ENCODE measurements around the gene BAG1.

BAG1 gene

DNA sequence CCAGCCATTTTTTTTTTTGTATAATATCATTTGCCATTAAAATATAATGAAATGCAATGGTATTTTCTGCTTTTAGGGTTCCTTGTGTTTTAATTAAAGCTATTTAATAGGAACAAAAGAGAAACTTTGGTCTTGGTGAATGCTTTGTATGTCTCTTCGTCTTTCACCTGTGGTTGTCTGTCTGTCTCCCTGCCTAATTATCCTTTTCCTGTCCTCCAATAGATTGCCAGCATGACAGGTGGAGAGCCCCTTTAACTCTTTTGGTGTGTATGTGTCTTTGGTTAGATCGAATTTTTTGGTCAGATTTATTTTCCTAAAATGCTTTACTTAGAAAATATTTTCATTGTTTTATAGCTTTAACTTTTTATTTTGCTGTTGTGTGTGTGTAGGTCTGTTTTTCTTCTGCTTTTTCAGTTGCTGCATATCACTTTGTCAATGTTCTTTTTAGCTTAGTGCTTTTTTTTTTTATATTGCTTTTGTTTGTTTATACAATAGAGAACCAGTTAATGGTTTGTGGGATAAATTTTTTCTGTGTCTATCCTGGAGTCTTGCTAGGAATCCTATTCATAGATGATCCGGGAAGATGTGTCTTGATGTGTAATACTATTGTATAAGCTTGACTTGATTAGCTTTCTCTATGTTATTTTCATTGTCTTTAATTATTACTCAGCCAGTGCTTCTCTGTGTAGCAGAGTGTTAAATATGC is 8.9 kb upstream of the BAG1 start:
- DNase-seq = no peak

- no peak for DNase-seq
Measured at GRCh38 chr9:33272061-33272460, 7.6 kb upstream of the BAG1 start.

DNA sequence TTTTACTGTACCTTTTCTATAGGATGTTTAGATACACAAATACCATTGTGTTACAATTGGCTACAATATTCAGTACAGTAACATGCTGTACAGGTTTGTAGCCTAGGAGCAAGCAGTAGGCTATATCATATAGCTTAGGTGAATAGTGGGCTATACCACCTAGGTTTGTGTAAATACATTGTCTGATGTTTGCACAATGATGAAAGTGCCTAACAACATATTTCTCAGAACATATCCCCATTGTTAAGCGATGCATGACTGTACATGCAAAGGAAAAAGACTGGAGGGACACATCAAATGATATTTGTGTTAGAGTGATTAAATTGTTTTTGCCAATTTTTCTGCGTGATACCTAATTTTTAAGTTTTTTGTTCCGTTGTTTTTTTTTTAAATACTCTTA is 5.6 kb upstream of the BAG1 start:
- no peak for DNase-seq

- DNase-seq = no peak
Measured at GRCh38 chr9:33267151-33267767, 2.8 kb upstream of the BAG1 start.

DNA sequence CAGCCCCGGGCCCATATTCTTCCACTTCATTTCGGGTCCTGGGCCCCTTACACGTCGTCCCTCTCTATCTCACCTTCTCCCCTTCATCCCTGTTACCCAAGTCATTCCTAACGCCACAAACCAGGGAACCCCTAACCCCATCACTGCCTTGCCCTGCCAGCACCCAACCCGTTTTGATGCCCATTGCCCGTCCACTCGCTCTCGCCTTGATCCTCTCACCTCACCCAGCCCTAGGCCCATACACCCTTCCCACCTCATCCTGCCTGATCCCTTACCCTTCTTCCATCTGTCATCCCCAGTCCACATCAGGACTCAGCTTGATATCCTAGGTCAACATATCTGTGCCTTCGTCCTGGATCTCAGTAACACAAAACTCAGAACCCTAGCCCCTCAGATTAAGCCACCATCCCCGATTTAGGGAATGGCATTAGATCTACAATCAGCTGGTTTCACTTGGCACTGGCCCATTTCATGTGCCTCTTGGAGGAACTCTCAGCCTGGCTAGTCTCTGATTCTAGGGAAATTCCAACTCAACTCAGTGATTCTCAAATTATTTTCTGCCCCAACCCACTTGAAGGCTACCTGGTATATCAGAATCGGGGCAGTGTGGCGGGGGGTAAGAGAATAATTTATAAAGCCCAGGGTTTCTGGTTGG is 830 bp upstream of the BAG1 start:
- no peak for DNase-seq

GRCh38 chr9:33264003-33264472 is 470 bp downstream of the BAG1 start:
- DNase-seq = no peak

DNA sequence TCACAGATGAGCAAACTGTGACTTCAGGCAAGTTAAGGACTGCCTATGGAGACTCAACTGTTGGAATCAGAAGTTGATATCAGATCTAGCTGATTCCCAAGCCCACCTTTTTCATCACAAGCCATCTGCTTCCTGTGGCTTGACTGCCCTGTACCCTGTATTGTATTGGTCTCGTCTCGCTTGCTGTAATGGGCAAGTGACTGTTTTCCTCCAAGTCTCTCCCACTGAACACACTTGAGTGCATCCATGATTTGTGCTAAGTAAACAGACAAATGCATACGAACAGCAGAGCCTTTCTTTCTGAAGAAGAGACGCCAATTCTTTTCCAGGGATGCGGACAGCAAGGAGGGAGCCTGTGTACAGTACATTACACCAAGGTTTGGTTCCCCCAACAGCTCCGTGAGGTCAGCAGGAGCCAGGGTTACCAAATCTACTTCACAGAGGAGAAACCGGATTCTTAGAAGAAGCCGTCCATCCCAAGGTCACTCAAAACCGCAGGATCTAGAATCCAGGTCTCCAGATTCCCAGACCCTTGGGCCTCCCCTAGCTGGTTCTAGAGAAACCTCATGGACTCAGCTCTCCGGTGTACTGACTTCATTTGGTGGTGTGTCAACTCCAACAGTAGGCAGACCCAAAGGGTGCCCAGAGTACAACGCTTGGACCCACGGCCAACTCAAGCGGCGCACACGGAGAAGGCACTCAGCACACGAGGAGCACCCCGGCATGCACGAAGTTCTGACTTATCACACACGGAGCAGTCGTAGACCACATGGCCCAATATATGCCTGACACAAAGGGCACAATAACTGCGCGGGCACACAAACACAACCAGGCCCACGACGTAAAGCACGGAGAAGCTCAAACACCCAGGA is 1.1 kb downstream of the BAG1 start:
- no peak for DNase-seq

- no peak for DNase-seq
Measured at GRCh38 chr9:33260372-33260771, 4.1 kb downstream of the BAG1 start.

- no peak for DNase-seq
Measured at GRCh38 chr9:33257276-33257675, 7.2 kb downstream of the BAG1 start.

- DNase-seq = no peak
Measured at GRCh38 chr9:33256236-33256635, 8.3 kb downstream of the BAG1 start.

DNA sequence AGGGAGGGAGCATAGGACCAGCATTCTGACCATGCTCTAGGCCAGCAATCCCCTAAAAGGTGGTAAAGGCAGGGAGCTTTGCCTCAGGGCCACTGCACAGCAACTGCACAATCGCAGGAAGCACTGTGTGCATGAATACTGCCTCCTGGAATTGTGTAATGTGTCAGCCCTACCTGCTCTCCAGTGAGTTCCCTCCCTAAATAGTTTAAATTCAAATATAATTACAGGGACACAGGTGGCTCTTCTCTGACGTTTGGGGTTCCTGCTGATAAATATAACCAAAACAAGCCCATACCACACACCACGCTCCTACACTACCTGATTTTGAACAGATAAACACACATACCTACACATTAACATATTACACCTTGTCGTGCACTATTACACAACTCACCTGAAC is 9.0 kb downstream of the BAG1 start:
- DNase-seq = no peak

DNA sequence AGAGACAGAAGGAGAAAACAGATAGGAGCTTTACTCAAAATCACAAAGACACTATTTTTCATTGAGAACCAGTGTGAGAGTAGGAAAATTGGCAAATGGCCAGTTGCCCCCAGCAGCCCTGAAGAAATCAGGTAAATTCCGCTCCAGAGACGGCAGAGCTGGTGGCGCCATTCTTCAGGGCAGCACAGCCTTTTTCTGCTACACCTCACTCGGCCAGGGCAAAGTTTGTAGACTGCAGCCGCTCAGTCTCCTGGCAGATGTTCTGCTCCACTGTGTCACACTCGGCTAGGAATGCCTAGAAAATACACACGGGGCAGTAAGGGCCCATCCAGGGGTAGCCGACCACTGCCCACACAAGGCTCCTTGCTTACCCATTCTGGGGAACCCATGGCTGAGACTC is 9.5 kb downstream of the BAG1 start:
- DNase-seq = no peak

DNA sequence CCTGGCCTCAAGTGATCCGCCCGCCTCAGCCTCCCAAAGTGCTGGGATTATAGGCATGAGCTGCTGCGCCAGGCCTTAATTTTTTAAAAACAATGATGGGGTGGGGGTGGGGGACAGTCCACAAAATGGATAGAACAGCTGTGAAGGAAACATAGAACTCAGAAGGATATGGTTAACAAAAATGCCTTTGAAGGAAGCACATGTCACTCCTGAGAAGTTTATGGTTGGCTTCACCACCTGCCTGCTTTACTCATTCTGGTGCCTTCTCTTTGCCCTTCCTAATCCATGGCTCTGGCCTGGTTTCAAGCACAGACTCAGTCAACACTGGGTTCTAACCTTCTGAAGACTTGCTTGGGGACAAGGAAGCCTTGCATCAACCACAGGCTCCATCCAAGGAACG is 10.3 kb downstream of the BAG1 start:
- DNase-seq = no peak

GRCh38 chr9:33250458-33250995 is 14.0 kb downstream of the BAG1 start:
- no peak for DNase-seq

- no peak for DNase-seq
Measured at GRCh38 chr9:33249983-33250382, 14.5 kb downstream of the BAG1 start.

GRCh38 chr9:33249087-33249658 is 15.3 kb downstream of the BAG1 start:
- DNase-seq = no peak

DNA sequence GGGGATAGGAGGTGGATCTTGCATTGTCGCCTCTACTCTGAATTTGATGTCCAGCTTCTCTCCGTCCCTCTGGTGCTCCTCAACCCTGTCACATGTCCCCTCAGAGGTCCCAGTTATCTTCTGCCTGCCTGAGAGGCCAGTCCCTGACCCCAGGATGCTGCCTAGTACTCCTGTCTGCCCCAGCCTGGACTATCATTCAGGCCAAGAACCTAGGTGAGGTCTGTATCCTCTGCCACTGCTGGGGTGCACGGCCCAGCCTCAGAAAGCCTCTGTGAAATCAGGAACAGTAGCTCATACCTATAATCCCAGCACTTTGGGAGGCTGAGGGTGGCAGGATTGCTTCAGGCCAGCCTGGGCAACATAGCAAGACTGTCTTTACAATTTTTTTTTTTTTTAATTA is 15.9 kb downstream of the BAG1 start:
- no peak for DNase-seq

DNA sequence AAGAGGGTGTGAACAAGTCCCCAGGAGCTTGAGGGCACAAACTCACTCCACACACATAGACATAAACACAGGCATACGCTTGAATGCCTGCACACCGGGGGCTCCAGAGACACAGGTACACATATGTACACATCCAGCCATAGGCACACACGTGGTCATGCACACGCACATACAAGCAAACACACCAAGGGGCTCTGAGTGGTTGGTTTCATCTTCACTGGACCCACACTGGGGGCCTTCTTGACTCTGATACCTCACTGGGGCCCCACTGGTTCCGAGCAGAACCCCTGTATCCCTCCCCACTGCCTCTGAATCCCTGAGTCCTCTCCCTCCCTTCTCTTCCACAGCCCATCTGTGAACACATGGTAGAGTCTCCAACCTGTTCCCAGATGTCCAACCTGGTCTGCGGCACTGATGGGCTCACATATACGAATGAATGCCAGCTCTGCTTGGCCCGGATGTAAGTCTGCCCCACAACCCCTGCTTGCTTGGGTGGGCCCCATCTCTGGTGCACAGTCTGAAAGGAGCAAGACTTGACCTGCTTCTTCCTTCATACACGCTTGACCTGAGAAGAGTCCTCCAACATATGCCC is 18.1 kb downstream of the BAG1 start:
- no peak for DNase-seq

DNA sequence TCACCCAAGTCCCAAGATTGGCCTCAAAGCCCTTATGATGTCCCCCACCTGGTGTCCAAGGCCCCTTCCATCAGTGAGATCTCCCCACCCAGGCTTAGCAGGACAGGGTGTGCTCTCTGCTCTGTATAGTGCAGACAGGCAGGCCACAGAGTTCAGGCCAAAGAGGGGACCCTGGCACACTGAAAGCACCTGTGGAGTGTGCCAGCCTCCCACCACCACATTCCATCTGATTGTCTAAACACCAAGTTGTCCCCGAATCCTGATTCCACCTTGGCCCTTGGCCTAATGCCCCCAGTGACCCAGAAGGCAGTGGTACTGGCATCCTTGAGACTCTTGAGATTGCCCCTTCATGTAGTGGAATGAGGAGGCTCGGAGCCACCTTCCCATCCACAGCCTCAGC is 19.2 kb downstream of the BAG1 start:
- no peak for DNase-seq

DNA sequence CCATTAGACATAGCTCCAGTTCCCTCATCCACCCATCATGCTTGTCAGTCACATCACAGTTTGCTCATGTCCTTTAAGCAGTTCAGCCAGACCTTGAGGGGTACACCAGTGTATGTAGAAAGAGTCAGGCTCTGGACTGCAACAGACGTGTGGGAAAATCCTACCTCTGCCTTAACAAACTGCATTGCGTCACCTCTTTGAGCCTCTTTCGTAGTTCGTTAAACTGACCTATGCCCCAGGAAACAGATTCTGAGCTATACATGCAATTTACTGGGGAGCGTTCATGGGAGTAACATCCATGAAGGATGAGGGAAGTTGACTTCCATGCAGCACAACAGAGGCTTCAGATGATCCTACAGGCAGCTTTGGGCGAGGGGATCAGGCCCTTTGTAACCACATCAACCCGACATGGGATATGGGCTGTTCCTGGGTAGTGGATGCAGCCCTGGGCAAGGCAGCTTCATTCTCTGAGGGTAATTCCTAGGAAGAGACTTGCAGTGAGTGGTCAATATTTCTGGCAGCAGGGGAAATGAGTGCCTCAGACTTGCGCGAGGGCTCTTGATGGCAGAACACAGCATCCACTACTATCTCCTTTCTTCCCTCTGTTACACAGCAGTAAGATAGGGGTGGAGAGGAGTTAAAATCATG is 20.2 kb downstream of the BAG1 start:
- no peak for DNase-seq

- no peak for DNase-seq
Measured at GRCh38 chr9:33242609-33243134, 21.8 kb downstream of the BAG1 start.
